ENCODE data around the gene LIMK2.
A peak's percentile ranks its signal among the peaks of the same experiment; 100 is the strongest.

Gene LIMK2

DNA sequence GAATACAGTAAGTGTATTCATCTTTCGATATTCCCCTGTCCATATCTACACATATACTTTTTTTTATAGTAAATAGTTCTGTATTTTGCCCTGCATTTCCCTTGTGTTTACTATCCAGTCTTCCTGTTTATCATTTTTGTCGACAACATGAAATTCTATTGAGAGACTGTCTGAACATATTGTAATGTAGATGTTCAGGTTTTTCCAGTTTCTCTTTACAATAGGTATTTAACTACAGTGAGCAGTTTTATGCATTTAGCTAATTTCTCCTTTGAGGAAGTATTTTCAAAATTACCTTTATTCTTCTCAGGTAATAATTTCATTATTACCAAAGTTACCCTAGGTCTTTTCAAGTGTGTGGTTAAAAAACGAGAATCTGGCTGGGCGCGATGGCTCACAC is 63.5 kb downstream of the LIMK2 start:
- no peak for DNase-seq

DNA sequence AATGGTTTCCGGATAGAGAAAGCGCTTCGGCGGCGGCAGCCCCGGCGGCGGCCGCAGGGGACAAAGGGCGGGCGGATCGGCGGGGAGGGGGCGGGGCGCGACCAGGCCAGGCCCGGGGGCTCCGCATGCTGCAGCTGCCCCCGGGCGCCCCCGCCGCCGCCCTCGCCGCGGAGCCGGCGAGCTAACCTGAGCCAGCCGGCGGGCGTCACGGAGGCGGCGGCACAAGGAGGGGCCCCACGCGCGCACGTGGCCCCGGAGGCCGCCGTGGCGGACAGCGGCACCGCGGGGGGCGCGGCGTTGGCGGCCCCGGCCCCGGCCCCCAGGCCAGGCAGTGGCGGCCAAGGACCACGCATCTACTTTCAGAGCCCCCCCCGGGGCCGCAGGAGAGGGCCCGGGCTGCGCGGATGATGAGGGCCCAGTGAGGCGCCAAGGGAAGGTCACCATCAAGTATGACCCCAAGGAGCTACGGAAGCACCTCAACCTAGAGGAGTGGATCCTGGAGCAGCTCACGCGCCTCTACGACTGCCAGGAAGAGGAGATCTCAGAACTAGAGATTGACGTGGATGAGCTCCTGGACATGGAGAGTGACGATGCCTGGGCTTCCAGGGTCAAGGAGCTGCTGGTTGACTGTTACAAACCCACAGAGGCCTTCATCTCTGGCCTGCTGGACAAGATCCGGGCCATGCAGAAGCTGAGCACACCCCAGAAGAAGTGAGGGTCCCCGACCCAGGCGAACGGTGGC is 64.5 kb downstream of the LIMK2 start:
- no peak for DNase-seq

- no peak for DNase-seq
Observed at GRCh38 chr22:31277741-31278140, 65.6 kb downstream of the LIMK2 start.

GRCh38 chr22:31278151-31278621 is 66.1 kb downstream of the LIMK2 start:
- DNase-seq, result no peak

- DNase-seq, result peak; percentile 72
Observed at GRCh38 chr22:31278626-31279326, 66.7 kb downstream of the LIMK2 start.

DNA sequence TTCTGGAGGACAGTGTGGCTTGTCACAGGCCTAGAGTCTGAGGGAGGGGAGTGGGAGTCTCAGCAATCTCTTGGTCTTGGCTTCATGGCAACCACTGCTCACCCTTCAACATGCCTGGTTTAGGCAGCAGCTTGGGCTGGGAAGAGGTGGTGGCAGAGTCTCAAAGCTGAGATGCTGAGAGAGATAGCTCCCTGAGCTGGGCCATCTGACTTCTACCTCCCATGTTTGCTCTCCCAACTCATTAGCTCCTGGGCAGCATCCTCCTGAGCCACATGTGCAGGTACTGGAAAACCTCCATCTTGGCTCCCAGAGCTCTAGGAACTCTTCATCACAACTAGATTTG is 67.2 kb downstream of the LIMK2 start:
- DNase-seq, result no peak

DNA sequence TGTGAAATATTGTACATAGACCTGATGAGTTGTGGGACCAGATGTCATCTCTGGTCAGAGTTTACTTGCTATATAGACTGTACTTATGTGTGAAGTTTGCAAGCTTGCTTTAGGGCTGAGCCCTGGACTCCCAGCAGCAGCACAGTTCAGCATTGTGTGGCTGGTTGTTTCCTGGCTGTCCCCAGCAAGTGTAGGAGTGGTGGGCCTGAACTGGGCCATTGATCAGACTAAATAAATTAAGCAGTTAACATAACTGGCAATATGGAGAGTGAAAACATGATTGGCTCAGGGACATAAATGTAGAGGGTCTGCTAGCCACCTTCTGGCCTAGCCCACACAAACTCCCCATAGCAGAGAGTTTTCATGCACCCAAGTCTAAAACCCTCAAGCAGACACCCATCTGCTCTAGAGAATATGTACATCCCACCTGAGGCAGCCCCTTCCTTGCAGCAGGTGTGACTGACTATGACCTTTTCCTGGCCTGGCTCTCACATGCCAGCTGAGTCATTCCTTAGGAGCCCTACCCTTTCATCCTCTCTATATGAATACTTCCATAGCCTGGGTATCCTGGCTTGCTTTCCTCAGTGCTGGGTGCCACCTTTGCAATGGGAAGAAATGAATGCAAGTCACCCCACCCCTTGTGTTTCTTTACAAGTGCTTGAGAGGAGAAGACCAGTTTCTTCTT is 67.9 kb downstream of the LIMK2 start:
- no peak for DNase-seq

DNA sequence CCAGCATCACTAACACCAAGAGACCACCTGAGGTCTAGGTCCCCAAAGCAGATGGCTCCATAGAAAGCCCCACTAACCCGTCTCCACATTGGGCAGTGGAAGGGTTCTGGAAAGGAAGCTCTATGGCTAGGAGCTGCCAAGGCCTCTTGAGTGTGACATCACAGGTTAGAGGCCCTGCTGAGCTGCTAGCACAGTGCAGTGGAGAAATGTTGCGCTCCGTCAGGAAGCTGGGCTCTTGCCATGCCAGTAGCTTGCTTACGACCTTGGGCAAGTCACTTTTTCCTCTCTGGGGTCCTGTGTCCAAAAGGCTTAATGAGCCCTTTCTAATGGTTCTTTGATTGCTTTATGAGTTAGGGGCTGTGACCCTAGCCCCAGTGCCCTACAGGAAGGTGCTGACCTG is 69.6 kb downstream of the LIMK2 start:
- DNase-seq, result no peak

- DNase-seq, result no peak
Observed at GRCh38 chr22:31282748-31283468, 70.8 kb downstream of the LIMK2 start.

GRCh38 chr22:31284281-31285155 is 72.4 kb downstream of the LIMK2 start:
- no peak for DNase-seq

DNA sequence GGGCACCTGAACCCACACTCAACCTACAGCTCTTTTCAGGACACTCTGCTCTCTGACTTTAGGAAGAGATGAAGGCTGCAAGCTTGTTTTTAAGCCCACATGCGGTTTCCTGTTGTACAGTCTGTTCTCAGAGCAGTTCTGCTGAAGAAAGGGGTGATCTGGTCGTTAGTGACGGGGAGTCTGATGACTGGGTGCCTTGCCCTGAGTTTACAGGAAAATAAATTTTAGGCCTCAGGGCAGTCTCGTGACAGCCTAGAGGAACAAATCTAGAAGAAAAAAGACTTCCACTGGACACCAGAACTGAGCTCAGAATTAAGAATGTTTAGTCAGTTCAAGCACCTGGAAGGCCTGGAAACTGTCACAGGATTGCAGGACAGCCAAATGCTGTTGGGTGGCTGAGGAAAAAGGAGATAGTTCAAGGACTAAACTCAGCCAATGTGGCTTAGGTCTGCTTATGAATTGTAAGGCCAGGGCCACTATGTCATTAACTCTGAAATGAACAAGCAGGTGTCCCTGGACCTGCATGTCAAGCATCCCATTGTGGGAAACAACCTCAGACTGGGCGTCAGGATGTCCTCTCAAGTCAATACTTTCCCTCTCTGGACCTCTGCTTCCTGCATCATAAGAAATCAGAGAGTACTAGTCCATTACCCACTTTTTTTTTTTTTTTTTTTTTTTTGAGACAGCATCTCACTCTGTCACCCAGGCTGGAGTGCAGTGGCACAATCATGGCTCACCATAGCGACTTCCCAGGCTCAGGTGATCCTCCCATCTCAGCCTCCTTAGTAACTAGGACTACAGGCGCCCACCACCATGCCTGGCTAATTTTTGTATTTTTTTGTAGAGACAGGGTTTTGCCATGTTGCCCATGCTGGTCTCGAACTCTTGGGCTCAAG is 74.5 kb downstream of the LIMK2 start:
- peak; percentile 87 for DNase-seq

DNA sequence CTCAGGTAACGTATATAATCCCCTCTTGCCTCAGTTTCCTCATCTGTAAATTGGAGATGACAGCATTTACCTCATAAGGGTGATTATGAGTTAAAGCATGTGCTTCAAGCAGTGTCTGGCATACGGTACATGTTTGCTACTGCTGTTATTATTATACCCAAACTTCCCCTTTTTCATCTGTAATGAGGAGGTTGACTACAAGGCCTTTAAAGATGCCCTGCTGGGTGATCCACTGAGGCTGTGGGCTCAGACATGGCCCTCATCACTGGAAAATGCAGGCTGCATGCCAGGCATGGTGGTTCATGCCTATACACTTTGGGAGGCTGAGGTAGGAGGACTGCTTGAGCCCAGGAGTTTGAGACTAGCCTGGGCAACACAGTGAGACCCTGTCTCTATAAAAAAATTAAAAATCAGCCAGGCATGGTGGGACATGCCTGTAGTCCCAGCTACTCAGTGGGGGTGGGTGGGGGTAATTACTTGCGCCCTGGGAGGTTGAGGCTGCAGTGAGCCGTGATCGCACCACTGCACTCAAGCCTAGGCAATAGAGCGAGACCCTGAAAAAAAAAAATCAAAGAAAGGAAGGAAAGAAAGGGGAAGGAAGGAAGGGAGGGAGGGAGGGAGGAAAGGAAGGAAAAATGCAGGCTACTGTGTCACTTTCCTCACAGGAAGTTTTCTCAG is 75.9 kb downstream of the LIMK2 start:
- no peak for DNase-seq

DNA sequence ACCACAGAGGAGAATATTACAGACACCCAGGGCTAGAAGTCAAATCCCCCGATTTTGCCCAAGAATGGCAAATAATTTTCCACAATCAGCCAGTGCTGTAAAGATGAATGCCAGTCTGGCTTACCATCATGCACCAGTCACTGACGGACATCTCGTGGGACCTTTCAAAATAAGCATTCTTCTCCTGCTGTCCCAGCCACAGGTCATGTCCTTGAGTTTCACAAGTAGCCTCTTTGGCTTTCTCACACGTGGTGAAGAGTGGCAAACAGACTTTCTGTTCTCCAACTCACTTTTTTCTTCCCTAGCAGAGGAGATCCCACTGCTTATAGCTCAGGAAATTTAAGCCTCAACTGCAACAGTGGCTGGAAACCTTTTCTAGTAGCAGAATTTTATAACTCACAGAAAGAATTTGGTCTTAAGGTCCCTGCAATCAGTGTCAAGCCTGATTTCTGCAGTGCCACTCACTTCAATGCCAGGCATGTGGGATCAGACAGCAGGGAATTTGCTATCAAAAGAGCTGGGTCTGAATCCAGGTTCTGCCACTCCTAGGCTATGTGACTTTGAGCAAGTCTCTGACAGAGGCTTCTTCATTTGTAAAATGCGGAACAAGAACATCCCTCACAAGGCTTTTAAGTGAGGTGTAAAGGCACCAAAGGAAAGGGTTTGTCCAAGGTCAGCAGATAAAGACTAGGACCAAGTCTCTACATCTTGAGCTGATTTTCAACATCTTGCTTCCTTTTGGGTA is 76.6 kb downstream of the LIMK2 start:
- DNase-seq, result no peak

GRCh38 chr22:31289344-31289743 is 77.2 kb downstream of the LIMK2 start:
- no peak for DNase-seq

DNA sequence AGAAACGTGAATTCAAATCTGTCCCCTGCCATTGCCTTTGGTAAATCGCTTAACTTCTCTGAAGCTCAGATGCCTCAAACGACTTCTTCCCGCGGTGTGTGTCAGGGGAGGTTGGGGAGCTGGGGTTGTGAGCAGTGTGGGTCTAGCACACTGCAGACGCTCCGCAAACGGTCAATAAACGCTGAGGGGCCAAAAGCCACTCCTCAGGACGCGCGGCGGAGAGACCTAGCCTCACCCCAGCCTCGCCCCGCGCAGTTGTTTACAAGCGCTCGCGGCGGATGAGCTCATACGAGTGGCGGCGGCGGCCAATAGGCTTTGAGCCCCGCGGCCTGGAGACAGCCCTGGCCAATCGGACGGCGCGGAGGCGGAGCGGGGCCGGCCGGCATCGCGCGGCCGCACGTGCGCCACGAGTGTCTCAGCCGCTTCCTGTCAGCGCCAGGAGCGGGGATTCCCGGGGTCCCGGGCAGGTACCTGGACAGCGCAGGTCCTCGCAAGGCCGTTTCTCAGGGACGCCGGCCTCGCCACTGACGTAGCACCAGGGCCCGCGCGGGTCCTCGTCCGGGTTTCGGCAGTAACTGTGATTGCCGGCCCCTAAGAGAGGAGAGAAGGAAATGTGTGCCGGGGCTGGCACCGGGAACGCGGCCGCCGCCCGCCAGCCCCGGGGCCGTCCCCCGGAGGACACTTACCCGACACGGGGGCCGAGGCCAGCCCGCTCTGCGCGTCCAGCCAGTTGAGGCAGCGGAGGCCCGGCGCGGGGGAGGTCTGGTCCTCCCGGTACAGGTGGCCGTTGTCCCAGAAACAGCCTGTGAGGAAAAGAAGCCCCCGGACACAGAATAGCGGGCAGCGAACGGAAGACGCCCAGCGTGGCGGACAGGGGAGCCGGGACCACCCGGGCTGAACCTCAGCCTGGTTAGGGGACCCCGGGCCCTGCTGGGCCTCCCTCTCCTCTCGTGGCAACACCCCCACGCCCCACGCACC is 78.7 kb downstream of the LIMK2 start:
- peak; percentile 96 for DNase-seq

GRCh38 chr22:31291481-31292235 is 79.6 kb downstream of the LIMK2 start:
- peak; percentile 45 for DNase-seq

DNA sequence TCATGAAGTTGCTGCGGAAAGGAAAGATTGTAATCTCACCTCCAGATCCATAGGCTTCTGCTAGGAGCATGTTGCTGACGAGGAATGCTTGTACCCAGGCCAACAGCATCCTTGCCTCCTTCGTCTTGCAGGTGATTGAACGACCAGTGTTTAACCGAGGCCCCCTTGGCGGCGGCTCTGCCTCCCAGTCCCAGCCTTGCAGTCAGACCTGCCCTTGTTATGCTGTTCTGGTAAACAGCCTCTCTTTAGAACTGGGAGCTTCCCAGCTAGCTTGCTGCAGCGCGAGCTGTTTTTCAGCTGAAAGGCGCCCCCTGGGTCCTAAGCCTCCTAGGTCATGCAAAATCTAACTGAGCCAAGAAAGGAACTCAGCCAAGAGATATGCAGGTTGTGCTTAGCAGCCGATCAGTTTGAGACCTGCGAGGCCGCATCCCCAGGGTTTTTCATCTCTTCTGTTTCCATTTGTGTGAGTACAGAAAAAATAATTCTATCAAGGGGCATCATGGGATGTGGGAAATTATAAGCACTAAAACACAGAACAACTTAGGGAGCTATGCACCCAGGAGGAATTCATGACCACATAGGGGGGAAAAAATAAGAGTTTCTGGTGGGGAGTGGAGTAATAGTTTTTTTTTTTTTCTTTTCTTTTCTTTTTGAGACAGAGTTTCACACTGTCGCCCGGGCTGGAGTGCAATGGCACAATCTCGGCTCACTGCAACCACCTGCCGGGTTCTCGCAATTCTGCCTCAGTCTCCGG is 80.3 kb downstream of the LIMK2 start, which contains the start of gene PIK3IP1:
Gene PIK3IP1, minus strand, starts transcription at position 253 of the 754 bp plus-strand sequence. Its CDS starts 144 bp downstream, at position 109.
- peak; percentile 91 for DNase-seq
